ENCODE data around the gene IFNA10. TPM values are rescaled to one million over a fixed set of nuclear protein-coding genes. Genes with fewer than 3 reads are reported as not detected.
A peak's percentile ranks its signal among the peaks of the same experiment; 100 is the strongest.
"Not testable (repeated sequence)": the region's sequence is repeated elsewhere in the genome, so short reads cannot be mapped to it uniquely, and the experiment has no call there.

Gene IFNA10
- total RNA-seq, 2 experiments from 2014 or later: not detected

DNA sequence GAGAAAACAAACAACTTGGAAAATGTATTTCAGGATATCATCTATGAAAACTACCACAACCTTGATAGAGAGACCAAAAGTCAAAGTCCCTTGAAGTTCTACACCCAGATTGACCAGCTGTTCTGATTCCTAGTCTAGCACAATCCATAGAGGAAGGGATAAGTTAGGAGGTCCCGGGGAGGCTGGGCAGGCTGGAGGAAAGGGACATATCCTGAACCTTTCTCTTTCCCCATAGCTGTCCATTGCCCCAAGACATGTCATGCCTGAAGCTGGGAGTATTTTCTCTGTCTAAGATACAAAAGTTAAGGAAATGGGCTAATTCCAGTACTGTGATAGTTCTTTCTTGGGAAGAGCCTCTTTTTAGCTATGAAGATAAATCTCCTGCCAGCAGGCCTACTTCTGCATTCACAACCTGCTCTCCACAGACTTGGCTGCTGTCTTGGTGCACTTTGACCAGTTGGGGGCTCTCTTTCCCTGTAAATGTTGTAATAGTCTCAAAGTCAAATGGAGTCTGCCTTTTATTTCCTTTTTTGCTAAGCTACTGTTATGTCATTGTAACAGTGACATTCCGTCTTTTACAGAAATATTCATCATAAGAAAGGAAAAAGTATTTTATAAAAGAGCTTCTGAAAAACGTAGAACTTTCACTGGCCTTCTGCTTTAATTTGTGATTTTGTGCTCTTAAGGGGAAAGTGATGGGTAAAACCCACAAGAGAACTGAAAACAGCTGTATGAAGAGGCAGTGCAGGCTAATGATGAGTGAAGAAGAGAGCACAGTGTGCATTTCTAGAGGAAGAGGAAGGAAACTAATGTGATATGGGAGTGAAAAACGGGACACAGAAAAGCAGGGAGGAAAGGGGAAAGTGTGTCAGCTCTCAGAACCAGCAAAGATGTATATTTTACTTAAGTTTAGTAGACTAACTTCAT, 23.9 kb downstream of the IFNA10 start:
- H3K27ac Mint-ChIP-seq; POLR2A ChIA-PET; H3K4me3 Mint-ChIP-seq; H3K9me3 Mint-ChIP-seq (ENCODE audit: insufficient read depth); H3K36me3 Mint-ChIP-seq (ENCODE audit: low read depth): not testable (repeated sequence)
- peaks cover 13% of the 10 kb centered on the region for H3K27me3 Mint-ChIP-seq (ENCODE audit: low read depth)
- CTCF ChIA-PET: interaction anchor here (0.6 to 2.8 kb wide), 47 partner anchors 9 to 605 kb away, joined by 3 to 26 read pairs (median 4); partner anchors contain the start of gene IFNA8
- DNase-seq: peak; percentile 50
- peaks cover 10% of the 10 kb centered on the region for H3K4me1 Mint-ChIP-seq (ENCODE audit: low read depth)
- peak; percentile 90 for ATAC-seq

DNA sequence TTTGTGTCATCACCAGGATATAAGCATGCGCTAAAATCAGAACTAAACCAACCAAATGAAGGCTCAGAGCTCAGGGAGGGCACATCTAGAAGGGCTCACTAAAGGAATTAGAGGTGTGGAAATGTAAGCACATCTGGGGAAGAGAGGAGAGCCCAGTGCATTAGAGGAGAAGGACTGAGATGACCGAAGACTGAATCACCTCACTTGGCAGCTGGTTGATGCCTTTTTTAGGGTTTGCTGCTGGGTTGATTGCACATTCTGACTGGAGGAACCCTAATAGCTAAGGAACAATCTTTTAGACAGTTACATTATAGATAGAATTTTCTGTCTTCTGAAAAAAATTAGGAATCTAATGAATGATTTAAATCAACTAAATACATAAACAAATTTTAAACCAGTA, 32.3 kb downstream of the IFNA10 start:
- H3K27me3 Mint-ChIP-seq (ENCODE audit: low read depth): peaks cover 23% of the 10 kb centered on the region
- ChIA-PET POLR2A (no interaction called here), CTCF (interaction anchor here (0.7 to 3.0 kb wide), 8 partner anchors 8 to 260 kb away, joined by 3 to 24 read pairs (median 4); no protein-coding TSS in a partner anchor)
- no peaks in the 10 kb centered on the region for H3K36me3 Mint-ChIP-seq (ENCODE audit: low read depth)
- ATAC-seq (no peak), DNase-seq (no peak)
- H3K27ac Mint-ChIP-seq: no peak overlapping the region
- H3K4me3 Mint-ChIP-seq: no peak overlapping the region
- H3K9me3 Mint-ChIP-seq (ENCODE audit: insufficient read depth): no peaks in the 10 kb centered on the region
- H3K4me1 Mint-ChIP-seq (ENCODE audit: low read depth): no peaks in the 10 kb centered on the region

DNA sequence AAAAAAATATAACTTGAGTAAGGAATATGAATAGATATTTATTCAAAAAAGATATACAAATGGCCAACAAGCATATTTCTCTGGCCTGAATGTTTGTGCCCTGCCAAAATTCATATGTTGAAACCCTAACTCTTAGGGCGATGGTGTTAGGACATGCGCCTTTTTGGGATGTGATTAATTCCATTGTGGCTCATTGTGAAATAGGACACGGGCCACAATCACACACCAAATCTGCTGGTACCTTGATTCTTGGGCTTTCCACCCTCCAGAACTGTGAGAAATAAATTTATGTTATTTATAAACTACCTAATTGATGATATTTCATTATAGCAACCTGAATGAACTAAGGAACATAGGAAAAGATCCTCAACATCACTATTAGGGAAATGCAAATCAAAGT, 34.8 kb downstream of the IFNA10 start:
- no peak overlapping the region for H3K27ac Mint-ChIP-seq
- ATAC-seq (no peak), DNase-seq (no peak)
- no peaks in the 10 kb centered on the region for H3K4me1 Mint-ChIP-seq (ENCODE audit: low read depth)
- H3K9me3 Mint-ChIP-seq (ENCODE audit: insufficient read depth): no peaks in the 10 kb centered on the region
- H3K4me3 Mint-ChIP-seq: no peak overlapping the region
- ChIA-PET CTCF (no interaction called here), POLR2A (no interaction called here)
- peaks cover 14% of the 10 kb centered on the region for H3K27me3 Mint-ChIP-seq (ENCODE audit: low read depth)
- H3K36me3 Mint-ChIP-seq (ENCODE audit: low read depth): peaks cover 2% of the 10 kb centered on the region

DNA sequence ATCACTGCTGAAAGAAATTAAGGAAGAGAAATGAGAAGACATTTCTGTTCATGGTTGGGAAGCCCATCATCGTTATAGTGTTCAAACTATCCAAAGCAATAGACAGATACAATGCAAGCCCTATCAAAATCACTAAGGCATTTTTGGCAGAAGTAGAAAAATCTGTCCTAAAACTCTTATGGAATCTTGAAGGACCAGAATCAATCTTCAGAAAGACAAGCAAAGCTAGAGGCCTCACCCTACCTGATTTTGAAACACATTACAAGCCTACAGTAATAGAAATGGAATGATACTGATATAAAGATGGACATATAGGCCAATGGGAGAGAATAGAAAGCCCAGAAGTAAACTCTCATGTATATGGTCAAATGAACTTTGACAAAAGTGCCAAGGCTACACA, 35.6 kb downstream of the IFNA10 start:
- Mint-ChIP-seq H3K27me3 (ENCODE audit: low read depth) (peaks cover 11% of the 10 kb centered on the region), H3K9me3 (ENCODE audit: insufficient read depth) (no peaks in the 10 kb centered on the region), H3K27ac (no peak overlapping the region), H3K36me3 (ENCODE audit: low read depth) (peaks cover 2% of the 10 kb centered on the region), H3K4me1 (ENCODE audit: low read depth) (no peaks in the 10 kb centered on the region), H3K4me3 (no peak overlapping the region)
- no peak for DNase-seq
- ATAC-seq: no peak
- ChIA-PET CTCF (no interaction called here), POLR2A (no interaction called here)

DNA sequence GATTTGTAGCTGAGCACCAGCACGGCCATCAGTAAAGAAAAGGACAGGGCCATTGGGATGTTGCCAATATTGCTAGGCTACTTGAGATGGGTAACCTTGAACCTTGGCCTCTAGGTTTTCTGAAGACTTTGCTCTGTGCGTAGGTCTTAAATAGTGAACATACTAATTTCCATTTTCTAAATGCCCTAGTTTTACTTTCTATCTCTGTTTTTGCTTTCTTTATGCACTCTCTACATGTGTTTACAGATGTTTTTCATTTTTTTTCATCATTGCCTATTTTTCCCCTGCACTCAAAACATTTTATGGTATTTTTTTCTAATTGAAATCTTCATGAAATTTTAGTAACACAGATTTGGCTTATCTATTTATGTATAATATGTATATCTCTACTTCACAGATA, 40.4 kb downstream of the IFNA10 start, which contains the start of gene IFNA21:
TSS of gene IFNA21 (minus strand) at position 101 of the 400 bp plus-strand sequence. CDS start at position 53, 48 bp downstream.
- CTCF ChIA-PET: interaction anchor here (1.2 to 1.8 kb wide), 3 partner anchors 13 to 229 kb away, joined by 4 to 6 read pairs (median 5); no protein-coding TSS in a partner anchor
- H3K27me3 Mint-ChIP-seq (ENCODE audit: low read depth); H3K4me3 Mint-ChIP-seq; H3K27ac Mint-ChIP-seq; H3K9me3 Mint-ChIP-seq (ENCODE audit: insufficient read depth); POLR2A ChIA-PET; DNase-seq; ATAC-seq: not testable (repeated sequence)
- Mint-ChIP-seq H3K4me1 (ENCODE audit: low read depth) (peaks cover 18% of the 10 kb centered on the region), H3K36me3 (ENCODE audit: low read depth) (peaks cover 12% of the 10 kb centered on the region)

DNA sequence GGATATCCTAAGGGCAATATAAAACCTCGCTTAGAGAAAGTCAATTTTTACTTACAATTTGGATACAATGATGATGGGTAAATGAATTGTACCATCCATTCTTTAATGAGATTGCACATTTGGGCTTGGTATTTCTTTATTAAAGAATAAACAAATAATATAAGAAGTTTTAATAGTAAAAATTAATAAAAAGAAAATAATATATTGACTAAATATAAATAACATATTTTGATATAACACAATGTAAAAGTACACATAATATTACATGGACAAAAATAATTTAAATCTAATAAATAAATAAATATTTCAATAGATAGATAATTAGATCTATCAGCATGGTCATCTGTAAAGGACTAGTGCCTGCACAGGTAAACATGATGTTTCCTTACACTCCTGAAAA, 41.4 kb downstream of the IFNA10 start:
- H3K27ac Mint-ChIP-seq: no peak overlapping the region
- peaks cover 4% of the 10 kb centered on the region for H3K27me3 Mint-ChIP-seq (ENCODE audit: low read depth)
- DNase-seq (no peak), ATAC-seq (no peak)
- no peak overlapping the region for H3K4me3 Mint-ChIP-seq
- ChIA-PET POLR2A (no interaction called here), CTCF (no interaction called here)
- peaks cover 29% of the 10 kb centered on the region for H3K4me1 Mint-ChIP-seq (ENCODE audit: low read depth)
- H3K9me3 Mint-ChIP-seq (ENCODE audit: insufficient read depth): no peaks in the 10 kb centered on the region
- H3K36me3 Mint-ChIP-seq (ENCODE audit: low read depth): peaks cover 20% of the 10 kb centered on the region

DNA sequence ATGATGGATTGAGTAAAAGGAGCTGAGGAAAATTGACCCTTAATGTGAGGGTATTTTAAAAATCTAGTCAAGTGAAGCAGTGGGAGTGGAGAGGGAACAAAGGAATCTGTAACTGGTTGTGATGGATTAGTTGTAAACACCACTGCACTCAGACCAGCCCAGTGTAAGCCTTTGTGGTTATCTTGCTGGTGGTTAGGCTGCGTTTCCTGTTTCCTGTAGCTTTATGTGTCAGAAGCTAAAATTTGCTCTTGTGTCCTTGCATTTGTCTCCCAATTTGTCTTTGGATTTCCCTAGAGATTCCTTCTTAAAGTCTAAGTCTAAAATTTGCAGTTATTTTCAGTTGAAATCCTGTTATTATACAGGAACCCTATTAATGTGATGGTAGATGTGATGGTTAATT, 46.8 kb downstream of the IFNA10 start:
- H3K27ac Mint-ChIP-seq: peak overlapping the region; percentile 73
- H3K4me1 Mint-ChIP-seq (ENCODE audit: low read depth): peaks cover 55% of the 10 kb centered on the region
- H3K36me3 Mint-ChIP-seq (ENCODE audit: low read depth): peaks cover 31% of the 10 kb centered on the region
- ATAC-seq: peak; percentile 88
- ChIA-PET POLR2A (no interaction called here), CTCF (interaction anchor here (1.1 to 3.0 kb wide), 7 partner anchors 14 to 82 kb away, joined by 3 to 14 read pairs (median 5); no protein-coding TSS in a partner anchor)
- H3K4me3 Mint-ChIP-seq: peak overlapping the region; percentile 60
- H3K27me3 Mint-ChIP-seq (ENCODE audit: low read depth): no peaks in the 10 kb centered on the region
- peaks cover 10% of the 10 kb centered on the region for H3K9me3 Mint-ChIP-seq (ENCODE audit: insufficient read depth)
- DNase-seq: peak; percentile 80

Other genes starting within 250 kb of the IFNA10 start
- gene HACD4, start 175.5 kb downstream of the IFNA10 start, total RNA-seq: 10 to 100 TPM; 13.3 to 13.9 TPM
- gene IFNB1, start 129.2 kb downstream of the IFNA10 start, total RNA-seq: not detected
- gene IFNW1, start 65.3 kb downstream of the IFNA10 start, total RNA-seq: not detected
- not detected for gene IFNA21, start 40.5 kb downstream of the IFNA10 start, total RNA-seq
- not detected for gene IFNA4, start 19.6 kb downstream of the IFNA10 start, total RNA-seq
- not detected for gene IFNA7, start 4.9 kb downstream of the IFNA10 start, total RNA-seq
- not detected for gene IFNA16, start 10.2 kb upstream of the IFNA10 start, total RNA-seq
- not detected for gene IFNA17, start 21.1 kb upstream of the IFNA10 start, total RNA-seq
- not detected for gene IFNA14, start 32.9 kb upstream of the IFNA10 start, total RNA-seq
- gene IFNA5, start 98.2 kb upstream of the IFNA10 start, total RNA-seq: not detected
- gene KLHL9, start 128.3 kb upstream of the IFNA10 start, total RNA-seq: 10 to 100 TPM; 17.9 to 18.8 TPM
- gene IFNA6, start 143.7 kb upstream of the IFNA10 start, total RNA-seq: not detected
- gene IFNA13, start 160.9 kb upstream of the IFNA10 start, total RNA-seq: not detected
- not detected for gene IFNA2, start 178.3 kb upstream of the IFNA10 start, total RNA-seq
- not detected for gene IFNA8, start 202.0 kb upstream of the IFNA10 start, total RNA-seq
- gene IFNA1, start 233.3 kb upstream of the IFNA10 start, total RNA-seq: not detected